ENCODE measurements around the gene FDXR.

The FDXR gene

GRCh38 chr17:74814453-74814852 lies 58.3 kb downstream of the FDXR start:
- H3K27ac ChIP-seq (ENCODE audit: low read depth, low read length): no peak overlapping the region
- no peaks in the 10 kb centered on the region for H3K36me3 ChIP-seq (ENCODE audit: control insufficient read depth, insufficient read depth, low read length)
- no peak overlapping the region for H3K9ac ChIP-seq (ENCODE audit: low read length)
- H3K27me3 ChIP-seq (ENCODE audit: control insufficient read depth, insufficient read depth, low read length): no peaks in the 10 kb centered on the region
- H3K4me3 ChIP-seq (ENCODE audit: low read length): no peak overlapping the region
- peaks cover 3% of the 10 kb centered on the region for H3K4me1 ChIP-seq (ENCODE audit: control insufficient read depth, insufficient read depth, low read length)

All from rectal smooth muscle tissue (tissue), 1 donor.